ENCODE results near the gene SPATA46.

GRCh38 chr1:162376691-162377090 is at the start of gene SPATA46:
- TF ChIP-seq ILK (tag; IDR thresholded peaks at IDR 0.05; ENCODE audit: borderline replicate concordance, low read depth) (no peak), FIP1L1 (IDR thresholded peaks at IDR 0.05; ENCODE audit: low read depth, low read length, poor library complexity, severe bottlenecking) (no peak), SMAD3 (CRISPR knock-in tag; conservative IDR thresholded peaks at IDR 0.05) (no peak), NELFE (IDR thresholded peaks at IDR 0.05; ENCODE audit: insufficient read depth, insufficient read length) (no peak), PHF20 (IDR thresholded peaks at IDR 0.05; ENCODE audit: partially characterized antibody) (no peak), CTCF (IDR thresholded peaks at IDR 0.05 in 2 of 3, conservative IDR thresholded peaks at IDR 0.05 in 1 of 3; ENCODE audit: insufficient read depth in 2 of 3, low read depth in 1 of 3, low read length in 3 of 3) (no peak), POLR2AphosphoS5 (IDR thresholded peaks at IDR 0.05; ENCODE audit: control insufficient read depth, insufficient read depth, low read depth, low read length) (no peak), ZBTB33 (CRISPR knock-in tag; IDR thresholded peaks at IDR 0.05) (no peak), MCM7 (IDR thresholded peaks at IDR 0.05) (no peak), SAFB (IDR thresholded peaks at IDR 0.05; ENCODE audit: borderline replicate concordance, low read depth, low read length) (no peak), KLF1 (tag; IDR thresholded peaks at IDR 0.05) (no peak), SMC3 (conservative IDR thresholded peaks at IDR 0.05; ENCODE audit: insufficient read depth, low read depth, low read length) (no peak), MEIS2 (IDR thresholded peaks at IDR 0.05; ENCODE audit: partially characterized antibody) (no peak), ZNF79 (CRISPR knock-in tag; IDR thresholded peaks at IDR 0.05; ENCODE audit: low read depth) (no peak)
